ENCODE results near the gene PTCSC3.

Gene PTCSC3

DNA sequence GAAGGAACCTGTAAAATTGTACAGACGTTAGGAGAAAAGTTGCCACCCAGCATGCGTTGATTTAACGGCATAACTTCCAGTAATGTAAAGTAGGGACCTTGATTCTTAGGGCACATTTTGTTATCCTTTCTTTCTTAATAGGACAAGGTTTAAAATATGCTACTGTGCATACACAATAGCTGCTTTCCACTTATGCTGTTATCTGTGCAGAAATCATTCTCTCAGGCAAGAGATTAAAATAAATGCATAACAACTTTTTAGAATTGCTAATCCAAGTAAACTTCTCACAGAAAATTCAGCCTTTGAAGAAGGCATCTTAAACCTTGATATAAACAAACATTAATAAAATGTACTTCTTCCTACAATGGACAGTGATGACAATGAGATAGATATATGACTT is 16.0 kb upstream of the PTCSC3 start:
- H3K27ac ChIP-seq, result no peak overlapping the region
- TF ChIP-seq, protein P1, sequence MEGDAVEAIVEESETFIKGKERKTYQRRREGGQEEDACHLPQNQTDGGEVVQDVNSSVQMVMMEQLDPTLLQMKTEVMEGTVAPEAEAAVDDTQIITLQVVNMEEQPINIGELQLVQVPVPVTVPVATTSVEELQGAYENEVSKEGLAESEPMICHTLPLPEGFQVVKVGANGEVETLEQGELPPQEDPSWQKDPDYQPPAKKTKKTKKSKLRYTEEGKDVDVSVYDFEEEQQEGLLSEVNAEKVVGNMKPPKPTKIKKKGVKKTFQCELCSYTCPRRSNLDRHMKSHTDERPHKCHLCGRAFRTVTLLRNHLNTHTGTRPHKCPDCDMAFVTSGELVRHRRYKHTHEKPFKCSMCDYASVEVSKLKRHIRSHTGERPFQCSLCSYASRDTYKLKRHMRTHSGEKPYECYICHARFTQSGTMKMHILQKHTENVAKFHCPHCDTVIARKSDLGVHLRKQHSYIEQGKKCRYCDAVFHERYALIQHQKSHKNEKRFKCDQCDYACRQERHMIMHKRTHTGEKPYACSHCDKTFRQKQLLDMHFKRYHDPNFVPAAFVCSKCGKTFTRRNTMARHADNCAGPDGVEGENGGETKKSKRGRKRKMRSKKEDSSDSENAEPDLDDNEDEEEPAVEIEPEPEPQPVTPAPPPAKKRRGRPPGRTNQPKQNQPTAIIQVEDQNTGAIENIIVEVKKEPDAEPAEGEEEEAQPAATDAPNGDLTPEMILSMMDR (conservative IDR thresholded peaks at IDR 0.05; ENCODE audit: low read depth), result no peak
- ChIA-PET POLR2A (ENCODE audit: low non-redundant PET) (no interaction called here), CTCF (no interaction called here)
- DNase-seq (ENCODE audit: low spot score), result no peak

DNA sequence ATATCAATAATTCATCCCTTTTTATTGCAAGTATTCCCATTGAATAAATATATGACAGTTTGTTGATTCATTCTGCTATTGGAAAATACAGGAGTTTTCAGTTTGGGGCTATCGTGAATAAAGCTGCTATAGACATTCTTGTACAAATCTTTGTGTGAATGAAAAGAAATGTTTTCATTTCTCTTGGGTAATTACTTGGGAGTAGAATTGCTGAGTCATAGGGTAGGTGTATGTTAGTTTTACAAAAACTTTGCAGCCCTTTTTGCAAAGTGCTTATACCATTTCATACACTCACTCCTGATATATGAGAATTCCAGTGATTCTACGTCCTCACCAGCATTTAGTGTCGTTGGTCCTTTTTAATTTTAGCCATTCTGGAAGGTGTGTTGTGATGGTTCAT is 6.9 kb upstream of the PTCSC3 start:
- ChIA-PET CTCF (no interaction called here), POLR2A (ENCODE audit: low non-redundant PET) (no interaction called here)
- no peak for DNase-seq (ENCODE audit: low spot score)
- no peak overlapping the region for H3K27ac ChIP-seq
- TF ChIP-seq, protein P1 (conservative IDR thresholded peaks at IDR 0.05; ENCODE audit: low read depth), result no peak

DNA sequence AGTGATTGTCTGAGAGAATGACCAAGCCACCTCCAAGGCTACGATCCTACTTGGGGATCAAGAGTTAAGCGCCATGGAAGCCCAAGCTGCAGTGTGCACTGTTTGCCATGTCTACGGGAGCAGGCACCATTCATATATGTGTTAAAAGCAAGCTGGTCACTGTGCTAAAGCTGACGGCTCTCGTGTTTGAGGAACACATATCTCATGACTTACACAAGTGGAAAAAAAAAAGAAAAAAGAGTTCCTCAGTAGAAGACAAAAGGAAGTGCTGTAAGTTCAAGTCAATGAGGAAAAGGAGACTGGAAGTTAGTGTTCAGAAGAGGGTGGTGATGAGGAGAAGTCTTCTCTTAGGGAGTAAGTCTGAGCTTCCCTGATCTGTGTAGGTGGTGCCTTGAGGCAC is 4.9 kb upstream of the PTCSC3 start:
- ChIA-PET POLR2A (ENCODE audit: low non-redundant PET) (no interaction called here), CTCF (no interaction called here)
- H3K27ac ChIP-seq, result no peak overlapping the region
- TF ChIP-seq, protein P1 (conservative IDR thresholded peaks at IDR 0.05; ENCODE audit: low read depth), result no peak
- DNase-seq (ENCODE audit: low spot score), result no peak

GRCh38 chr14:36177489-36177888 is 967 bp upstream of the PTCSC3 start:
- ChIA-PET POLR2A (ENCODE audit: low non-redundant PET) (no interaction called here), CTCF (interaction anchor here (0.6 to 0.7 kb wide), 2 partner anchors 379 to 1902 kb away, joined by 3 to 6 read pairs; no protein-coding TSS in a partner anchor)
- no peak for DNase-seq (ENCODE audit: low spot score)
- no peak overlapping the region for H3K27ac ChIP-seq
- TF ChIP-seq, protein P1 (conservative IDR thresholded peaks at IDR 0.05; ENCODE audit: low read depth), result no peak

DNA sequence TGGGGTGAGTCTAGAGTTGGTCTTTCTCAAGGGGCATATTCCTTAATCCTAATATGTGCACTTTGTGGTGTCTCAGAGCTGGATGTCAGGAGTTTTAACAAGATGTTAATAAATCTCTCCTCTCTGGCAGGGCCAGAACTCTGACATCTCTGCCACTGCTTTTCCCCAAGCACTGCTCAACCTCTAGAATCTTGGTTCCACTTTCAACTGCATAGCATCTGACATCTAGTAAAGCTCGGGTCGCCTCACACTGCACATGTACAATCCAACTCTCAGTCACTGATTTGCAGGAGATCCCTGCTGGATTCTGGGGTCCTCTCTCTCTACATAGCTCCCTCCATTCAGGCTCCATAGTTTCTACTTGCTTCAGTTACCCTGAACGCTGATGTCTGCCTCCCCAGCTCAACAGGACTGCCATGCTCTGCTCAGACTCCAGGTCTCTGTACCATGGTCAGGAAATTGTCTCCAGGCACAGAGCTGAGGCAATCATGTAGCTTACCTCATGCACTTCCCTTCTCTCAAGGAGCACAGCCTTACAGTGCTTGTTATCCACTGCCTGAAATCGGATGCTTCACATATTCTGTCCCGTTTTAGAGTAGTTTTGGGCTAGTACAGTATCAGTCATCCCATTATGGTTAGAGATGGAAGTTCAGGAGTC is 1.6 kb downstream of the PTCSC3 start:
- no peak for DNase-seq (ENCODE audit: low spot score)
- POLR2A ChIA-PET (ENCODE audit: low non-redundant PET), result no interaction called here
- H3K27ac ChIP-seq, result no peak overlapping the region
- CTCF ChIA-PET, result no interaction called here
- TF ChIP-seq, protein P1 (conservative IDR thresholded peaks at IDR 0.05; ENCODE audit: low read depth), result no peak

DNA sequence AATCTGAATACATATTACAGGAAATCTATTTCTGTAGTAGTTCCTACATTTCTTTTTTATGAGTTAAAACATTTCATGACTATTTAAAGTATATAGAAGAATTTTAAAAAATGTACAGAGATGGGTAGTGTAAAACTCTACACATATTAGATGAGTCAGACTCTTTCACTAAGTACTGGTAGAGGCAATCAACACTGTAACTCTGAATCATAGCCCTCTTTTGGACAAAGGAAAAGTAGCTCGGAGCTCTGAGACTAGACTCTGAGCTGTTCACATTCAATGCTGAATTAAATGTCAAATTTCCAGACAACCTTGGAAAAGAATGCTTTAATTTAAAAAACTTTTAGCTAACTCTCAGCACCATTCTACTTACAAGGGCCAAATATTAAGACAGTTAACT is 3.4 kb downstream of the PTCSC3 start:
- ChIA-PET POLR2A (ENCODE audit: low non-redundant PET) (no interaction called here), CTCF (no interaction called here)
- TF ChIP-seq, protein P1 (conservative IDR thresholded peaks at IDR 0.05; ENCODE audit: low read depth), result no peak
- peak; percentile 38 for DNase-seq (ENCODE audit: low spot score)
- H3K27ac ChIP-seq, result no peak overlapping the region
